ENCODE data around the gene TTLL9. TPM values are rescaled to one million over a fixed set of nuclear protein-coding genes. Genes with fewer than 3 reads are reported as not detected.

TTLL9 gene
- total RNA-seq, 6 experiments from 2014 or later, result not detected

GRCh38 chr20:31903627-31904386 lies 33.4 kb downstream of the TTLL9 start:
- no peak for TF ChIP-seq CTCF (IDR thresholded peaks at IDR 0.05)
- Mint-ChIP-seq H3K27ac (no peak overlapping the region), H3K4me3 (no peak overlapping the region)

GRCh38 chr20:31906001-31906400 lies 35.6 kb downstream of the TTLL9 start:
- TF ChIP-seq CTCF (IDR thresholded peaks at IDR 0.05), result no peak
- Mint-ChIP-seq H3K27me3 (ENCODE audit: insufficient read depth) (peaks cover 23% of the 10 kb centered on the region), H3K36me3 (ENCODE audit: low read depth) (no peaks in the 10 kb centered on the region), H3K9me3 (no peaks in the 10 kb centered on the region), H3K4me1 (ENCODE audit: low read depth) (no peaks in the 10 kb centered on the region), H3K27ac (no peak overlapping the region), H3K4me3 (no peak overlapping the region)
- no peak for DNase-seq

More at GRCh38 chr20:31903627-31904386, 33.4 kb downstream of the TTLL9 start:
- no peak for DNase-seq
- Mint-ChIP-seq H3K9me3 (no peaks in the 10 kb centered on the region), H3K36me3 (ENCODE audit: low read depth) (no peaks in the 10 kb centered on the region), H3K27me3 (ENCODE audit: insufficient read depth) (peaks cover 21% of the 10 kb centered on the region), H3K4me1 (ENCODE audit: low read depth) (no peaks in the 10 kb centered on the region)

GRCh38 chr20:31907046-31907445 lies 36.6 kb downstream of the TTLL9 start:
- Mint-ChIP-seq H3K27ac (no peak overlapping the region), H3K36me3 (ENCODE audit: low read depth) (no peaks in the 10 kb centered on the region), H3K4me1 (ENCODE audit: low read depth) (no peaks in the 10 kb centered on the region), H3K4me3 (no peak overlapping the region), H3K9me3 (no peaks in the 10 kb centered on the region), H3K27me3 (ENCODE audit: insufficient read depth) (peaks cover 23% of the 10 kb centered on the region)
- no peak for TF ChIP-seq CTCF (IDR thresholded peaks at IDR 0.05)
- DNase-seq, result no peak

- Mint-ChIP-seq H3K36me3 (ENCODE audit: low read depth) (no peaks in the 10 kb centered on the region), H3K27me3 (ENCODE audit: insufficient read depth) (peaks cover 23% of the 10 kb centered on the region), H3K9me3 (no peaks in the 10 kb centered on the region), H3K4me1 (ENCODE audit: low read depth) (no peaks in the 10 kb centered on the region), H3K27ac (no peak overlapping the region), H3K4me3 (no peak overlapping the region)
- TF ChIP-seq CTCF (IDR thresholded peaks at IDR 0.05), result no peak
- no peak for DNase-seq
Observed at GRCh38 chr20:31908016-31908415, 37.6 kb downstream of the TTLL9 start.

GRCh38 chr20:31908424-31908823 lies 38.0 kb downstream of the TTLL9 start:
- Mint-ChIP-seq H3K27me3 (ENCODE audit: insufficient read depth) (peaks cover 23% of the 10 kb centered on the region), H3K27ac (no peak overlapping the region), H3K4me1 (ENCODE audit: low read depth) (no peaks in the 10 kb centered on the region), H3K36me3 (ENCODE audit: low read depth) (no peaks in the 10 kb centered on the region), H3K9me3 (no peaks in the 10 kb centered on the region), H3K4me3 (no peak overlapping the region)
- no peak for TF ChIP-seq CTCF (IDR thresholded peaks at IDR 0.05)
- DNase-seq, result no peak
